H9 (cell line): ENCODE results near the gene RASGRF2. TPM values are rescaled to one million over a fixed set of nuclear protein-coding genes. Genes with fewer than 3 reads are reported as not detected.
A peak's percentile ranks its signal among the peaks of the same experiment; 100 is the strongest.

Experiments
- DNase-seq: peaks from one replicate; pipeline ENCODE4 v3.0.0-alpha.2; 2017
- H2AFZ ChIP-seq: one replicate; pipeline ENCODE4 v1.6.1; 2013; ENCODE audit warnings: mild to moderate bottlenecking, low read length, control low read depth, moderate library complexity
- H2AK5ac ChIP-seq: 2 replicates; pipeline ENCODE4 v1.6.1; 2013; ENCODE audit warnings: low read length, control low read depth, mixed read lengths; ENCODE audit not compliant: insufficient read length
- H2BK120ac ChIP-seq: one replicate; pipeline ENCODE4 v1.6.1; 2013; ENCODE audit warnings: low read depth, mild to moderate bottlenecking, low read length, control low read depth, inconsistent platforms; ENCODE audit not compliant: poor library complexity, severe bottlenecking
- H2BK12ac ChIP-seq: 2 replicates; pipeline ENCODE4 v1.6.1; 2013; ENCODE audit warnings: low read length, control low read depth, mixed read lengths, low read depth; ENCODE audit not compliant: insufficient read length
- H2BK15ac ChIP-seq: 2 replicates; pipeline ENCODE4 v1.6.1; 2013; ENCODE audit warnings: low read depth, low read length, control low read depth
- H2BK20ac ChIP-seq: one replicate; pipeline ENCODE4 v1.6.1; 2013; ENCODE audit warnings: low read depth, mild to moderate bottlenecking, low read length, control low read depth, inconsistent platforms; ENCODE audit not compliant: poor library complexity, severe bottlenecking
- H2BK5ac ChIP-seq: 2 replicates; pipeline ENCODE4 v1.6.1; 2013; ENCODE audit warnings: low read length, control low read depth, mixed read lengths; ENCODE audit not compliant: insufficient read length
- H3K14ac ChIP-seq: 2 replicates; pipeline ENCODE4 v1.6.1; 2013; ENCODE audit warnings: low read length, control low read depth; ENCODE audit not compliant: insufficient read depth
- H3K18ac ChIP-seq: 2 replicates; pipeline ENCODE4 v1.6.1; 2013; ENCODE audit warnings: low read depth, mild to moderate bottlenecking, mixed read lengths, low read length, control low read depth; ENCODE audit not compliant: insufficient read length
- H3K23ac ChIP-seq: 2 replicates; pipeline ENCODE4 v1.6.1; 2013; ENCODE audit warnings: low read length, control low read depth, mixed read lengths, low read depth; ENCODE audit not compliant: insufficient read length
- H3K23me2 ChIP-seq: 2 replicates; pipeline ENCODE4 v1.6.1; 2013; ENCODE audit warnings: low read depth, mild to moderate bottlenecking, mixed read lengths, low read length, control low read depth; ENCODE audit not compliant: insufficient read length, poor library complexity, severe bottlenecking
- H3K27ac ChIP-seq: 2 replicates; pipeline ENCODE4 v1.5.1; 2013; ENCODE audit warnings: low read length, control low read depth, mixed read lengths, low read depth; ENCODE audit not compliant: insufficient read length
- H3K27me3 ChIP-seq: 2 replicates; pipeline ENCODE4 v1.6.1; 2013; ENCODE audit warnings: low read length, control low read depth, inconsistent platforms; ENCODE audit not compliant: insufficient read depth
- H3K4ac ChIP-seq: 2 replicates; pipeline ENCODE4 v1.6.1; 2013; ENCODE audit warnings: low read depth, mild to moderate bottlenecking, control low read depth, inconsistent platforms, low read length, moderate library complexity
- H3K4me1 ChIP-seq: 2 replicates; pipeline ENCODE4 v1.6.1; 2013; ENCODE audit warnings: low read length, control low read depth, inconsistent platforms; ENCODE audit not compliant: insufficient read depth
- H3K4me2 ChIP-seq: 2 replicates; pipeline ENCODE4 v1.6.1; 2013; ENCODE audit warnings: low read length, control low read depth, mixed read lengths; ENCODE audit not compliant: insufficient read length, insufficient read depth
- H3K56ac ChIP-seq: 2 replicates; pipeline ENCODE4 v1.6.1; 2013; ENCODE audit warnings: low read depth, mild to moderate bottlenecking, mixed read lengths, low read length, control low read depth; ENCODE audit not compliant: insufficient read length
- H3K79me1 ChIP-seq: 2 replicates; pipeline ENCODE4 v1.6.1; 2013; ENCODE audit warnings: low read depth, mild to moderate bottlenecking, moderate library complexity, low read length, control low read depth, inconsistent platforms; ENCODE audit not compliant: insufficient read depth, poor library complexity, severe bottlenecking
- H3K79me2 ChIP-seq: 2 replicates; pipeline ENCODE4 v1.6.1; 2013; ENCODE audit warnings: low read length, control low read depth, inconsistent platforms; ENCODE audit not compliant: insufficient read depth
- H3K9ac ChIP-seq: 2 replicates; pipeline ENCODE4 v1.6.1; 2013; ENCODE audit warnings: low read length, control low read depth, mixed read lengths; ENCODE audit not compliant: insufficient read length; ENCODE audit errors: extremely low read depth
- H3K9me3 ChIP-seq: one replicate; pipeline ENCODE4 v1.6.1; 2013; ENCODE audit warnings: low read depth, low read length, inconsistent platforms; ENCODE audit not compliant: control insufficient read depth
- H3T11ph ChIP-seq: one replicate; pipeline ENCODE4 v1.6.1; 2013; ENCODE audit warnings: mild to moderate bottlenecking, low read length, control low read depth, inconsistent platforms
- H4K20me1 ChIP-seq: one replicate; pipeline ENCODE4 v1.6.1; 2013; ENCODE audit not compliant: control insufficient read depth, insufficient read length, insufficient read depth
- H4K5ac ChIP-seq: 2 replicates; pipeline ENCODE4 v1.6.1; 2013; ENCODE audit warnings: low read depth, mild to moderate bottlenecking, mixed read lengths, low read length, control low read depth; ENCODE audit not compliant: insufficient read length
- H4K8ac ChIP-seq: replicated peaks from 2 replicates; pipeline ENCODE4 v1.6.1; 2013; ENCODE audit warnings: low read length, control low read depth, mixed read lengths, low read depth; ENCODE audit not compliant: insufficient read length
- H4K91ac ChIP-seq: 2 replicates; pipeline ENCODE4 v1.6.1; 2013; ENCODE audit warnings: low read depth, mild to moderate bottlenecking, moderate library complexity, mixed read lengths, low read length, control low read depth; ENCODE audit not compliant: insufficient read length
- H3K27ac Mint-ChIP-seq, 3 experiments: 2 replicates in 2 of 3; 3 replicates in 1 of 3; pipeline ENCODE4 v1.8.0; 2020 to 2021; ENCODE audit warnings: mixed read lengths in 3 of 3, mild to moderate bottlenecking in 1 of 3, moderate library complexity in 1 of 3
- H3K27me3 Mint-ChIP-seq: 2 replicates; pipeline ENCODE4 v1.8.0; 2021; ENCODE audit warnings: low read depth, mild to moderate bottlenecking, moderate library complexity, mixed read lengths
- H3K36me3 Mint-ChIP-seq, 3 experiments: 2 replicates in 2 of 3; 3 replicates in 1 of 3; pipeline ENCODE4 v1.8.0; 2020 to 2021; ENCODE audit warnings: low read depth in 3 of 3, mixed read lengths in 3 of 3; ENCODE audit not compliant: insufficient read depth in 1 of 3
- H3K4me1 Mint-ChIP-seq, 2 experiments: 2 replicates each; pipeline ENCODE4 v1.8.0; 2020; ENCODE audit warnings: mixed read lengths in 2 of 2
- H3K4me3 Mint-ChIP-seq, 2 experiments: 2 replicates in 1 of 2; 3 replicates in 1 of 2; pipeline ENCODE4 v1.8.0; 2020 to 2021; ENCODE audit warnings: mild to moderate bottlenecking in 2 of 2, mixed read lengths in 2 of 2, moderate library complexity in 1 of 2
- H3K9me3 Mint-ChIP-seq, 2 experiments: 2 replicates in 1 of 2; 3 replicates in 1 of 2; pipeline ENCODE4 v1.8.0; 2020; ENCODE audit warnings: mild to moderate bottlenecking in 2 of 2, mixed read lengths in 2 of 2, moderate library complexity in 1 of 2
- WGBS: extraction: QIAGEN DNeasy Blood & Tissue Kit; methylation state at CpG from one replicate; pipeline ENCODE4 v1.1.7; 2013; ENCODE audit warnings: missing lambda C conversion rate, low lambda C conversion rate, mixed read lengths; ENCODE audit not compliant: insufficient read length; ENCODE audit errors: extremely low coverage; 5-methylcytosine and 5-hydroxymethylcytosine counted together
- total RNA-seq: library from RNA; stranded (reverse); gene quantifications from 2 replicates; pipeline ENCODE4 v1.2.1, GENCODE V29; 2021
- TF ChIP-seq, protein P1 (sequence below): fragments of 200-600 bp; sonication (generic); conservative IDR thresholded peaks from 3 replicates; pipeline ENCODE4 v1.8.0; 2021; ENCODE audit warnings: antibody characterized with exemption, mild to moderate bottlenecking

The RASGRF2 gene
- total RNA-seq, 1 experiment from 2014 or later = 13.5 TPM

DNA sequence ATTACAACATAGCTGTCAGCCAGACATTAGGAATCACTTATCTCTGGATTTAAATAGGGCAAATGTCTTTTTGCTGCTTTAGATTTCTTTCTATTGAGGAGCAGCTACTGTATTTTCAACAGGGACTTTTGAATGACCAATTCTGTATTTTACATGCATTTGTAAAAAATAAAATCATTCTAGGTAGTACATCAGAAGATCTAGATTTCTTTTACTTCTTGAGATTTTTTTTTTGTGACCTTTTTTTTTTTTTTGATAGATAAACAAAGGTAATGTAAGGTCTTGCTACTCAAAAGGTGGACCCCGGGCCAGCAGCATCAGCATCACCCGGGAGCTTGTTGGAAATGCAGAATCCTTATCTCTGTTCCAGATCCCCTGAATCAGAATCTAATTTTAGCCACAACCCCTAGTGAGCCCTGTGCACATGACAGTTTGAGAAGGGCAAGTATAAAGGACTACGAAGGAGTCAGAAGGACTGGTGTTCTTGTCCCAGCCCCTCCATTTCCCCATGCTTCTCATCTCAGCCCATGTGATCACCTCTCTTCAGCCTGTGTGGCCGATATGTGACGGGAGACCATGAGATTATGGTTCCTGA lies 235.3 kb downstream of the RASGRF2 start:
- no peak overlapping the region for H3K4me3 Mint-ChIP-seq
- no peak overlapping the region for H4K8ac ChIP-seq
- no peak overlapping the region for H3K27ac ChIP-seq
- H2BK15ac ChIP-seq = no peak overlapping the region
- no peak overlapping the region for H3K9ac ChIP-seq
- peaks cover 3% of the 10 kb centered on the region for H3K27me3 Mint-ChIP-seq
- no peaks in the 10 kb centered on the region for H3K36me3 Mint-ChIP-seq
- no peak overlapping the region for H3K18ac ChIP-seq
- no peak overlapping the region for H2BK12ac ChIP-seq
- no peak for DNase-seq
- H3K4ac ChIP-seq = no peak overlapping the region
- H2BK5ac ChIP-seq = no peak overlapping the region
- no peaks in the 10 kb centered on the region for H4K20me1 ChIP-seq
- no peak overlapping the region for H2AFZ ChIP-seq
- no peak overlapping the region for H3K4me2 ChIP-seq
- H3K56ac ChIP-seq = no peak overlapping the region
- no peak overlapping the region for H2BK20ac ChIP-seq
- no peak overlapping the region for H4K91ac ChIP-seq
- H3K27ac Mint-ChIP-seq = no peak overlapping the region
- no peaks in the 10 kb centered on the region for H3K27me3 ChIP-seq
- H3K23ac ChIP-seq = no peak overlapping the region
- peaks cover 21 to 25% of the 10 kb centered on the region in 2 experiments for H3K4me1 Mint-ChIP-seq
- TF ChIP-seq, protein P1, sequence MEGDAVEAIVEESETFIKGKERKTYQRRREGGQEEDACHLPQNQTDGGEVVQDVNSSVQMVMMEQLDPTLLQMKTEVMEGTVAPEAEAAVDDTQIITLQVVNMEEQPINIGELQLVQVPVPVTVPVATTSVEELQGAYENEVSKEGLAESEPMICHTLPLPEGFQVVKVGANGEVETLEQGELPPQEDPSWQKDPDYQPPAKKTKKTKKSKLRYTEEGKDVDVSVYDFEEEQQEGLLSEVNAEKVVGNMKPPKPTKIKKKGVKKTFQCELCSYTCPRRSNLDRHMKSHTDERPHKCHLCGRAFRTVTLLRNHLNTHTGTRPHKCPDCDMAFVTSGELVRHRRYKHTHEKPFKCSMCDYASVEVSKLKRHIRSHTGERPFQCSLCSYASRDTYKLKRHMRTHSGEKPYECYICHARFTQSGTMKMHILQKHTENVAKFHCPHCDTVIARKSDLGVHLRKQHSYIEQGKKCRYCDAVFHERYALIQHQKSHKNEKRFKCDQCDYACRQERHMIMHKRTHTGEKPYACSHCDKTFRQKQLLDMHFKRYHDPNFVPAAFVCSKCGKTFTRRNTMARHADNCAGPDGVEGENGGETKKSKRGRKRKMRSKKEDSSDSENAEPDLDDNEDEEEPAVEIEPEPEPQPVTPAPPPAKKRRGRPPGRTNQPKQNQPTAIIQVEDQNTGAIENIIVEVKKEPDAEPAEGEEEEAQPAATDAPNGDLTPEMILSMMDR = peak; percentile 5; the same call in 1 of the 3 replicates
- H3K9me3 Mint-ChIP-seq = no peaks in the 10 kb centered on the region; a peak in 1 of 5 replicates
- no peaks in the 10 kb centered on the region for H3K23me2 ChIP-seq
- no peak overlapping the region for H2BK120ac ChIP-seq
- WGBS = no CpG with 5 or more reads among the region's 5 CpGs
- H3K9me3 ChIP-seq = no peaks in the 10 kb centered on the region
- H2AK5ac ChIP-seq = no peak overlapping the region
- no peak overlapping the region for H3T11ph ChIP-seq
- H4K5ac ChIP-seq = no peak overlapping the region
- H3K79me2 ChIP-seq = no peaks in the 10 kb centered on the region
- no peak overlapping the region for H3K14ac ChIP-seq
- no peaks in the 10 kb centered on the region for H3K4me1 ChIP-seq
- no peaks in the 10 kb centered on the region for H3K79me1 ChIP-seq
